ENCODE results near the gene RAD23B. TPM values are rescaled to one million over a fixed set of nuclear protein-coding genes. Genes with fewer than 3 reads are reported as not detected.

The RAD23B gene
- total RNA-seq, 4 donors from 2014 or later: 64.4 to 110 (median 88.1) TPM

DNA sequence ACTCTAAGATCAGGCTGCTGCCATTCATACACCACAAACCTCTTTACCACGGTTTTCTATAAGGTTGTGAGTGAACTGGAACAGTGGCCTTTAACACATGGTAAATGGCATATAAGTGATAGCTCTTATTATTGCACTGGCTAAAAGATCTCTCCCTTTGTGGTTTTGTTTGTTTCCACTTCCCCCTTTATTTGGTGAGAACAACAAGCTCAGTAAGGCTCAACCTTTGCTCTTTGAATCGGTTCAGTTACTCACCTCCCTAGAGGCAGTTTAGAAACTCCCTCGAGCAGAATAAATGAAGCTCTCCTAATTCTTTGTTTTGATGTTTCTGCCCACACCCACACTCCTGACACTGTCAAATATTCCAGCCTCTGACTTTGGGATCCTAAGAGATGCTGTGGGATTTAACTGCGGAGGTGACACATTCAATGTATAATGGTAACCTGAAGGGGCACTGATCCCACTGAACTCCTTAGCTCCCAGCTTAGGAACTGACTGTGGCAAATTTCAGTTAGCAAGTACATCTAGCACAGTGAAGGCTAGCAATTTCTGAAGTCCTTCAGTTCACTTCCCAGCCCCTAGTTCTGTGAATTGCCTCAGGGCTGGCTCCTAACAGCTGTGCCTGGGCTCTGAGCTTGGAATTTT lies 22.5 kb upstream of the RAD23B start:
- H3K9me3 ChIP-seq: peaks cover 0 to 3% (median 0%) of the 10 kb centered on the region in 4 donors
- intact Hi-C loops (cut with DNase I): no loop called here
- no peak for DNase-seq (ENCODE audit: extremely low spot score)
- no peaks in the 10 kb centered on the region for H3K36me3 ChIP-seq
- H3K27ac ChIP-seq (replicated peaks in 1 of 4): no peak overlapping the region
- WGBS: 49% methylated on average over 4 of the region's 4 CpGs
- no peak overlapping the region for H3K4me3 ChIP-seq
- no peaks in the 10 kb centered on the region for H3K4me1 ChIP-seq
- no peaks in the 10 kb centered on the region for H3K27me3 ChIP-seq
- no peak for TF ChIP-seq EP300 (IDR thresholded peaks at IDR 0.05)
- TF ChIP-seq, protein P1, sequence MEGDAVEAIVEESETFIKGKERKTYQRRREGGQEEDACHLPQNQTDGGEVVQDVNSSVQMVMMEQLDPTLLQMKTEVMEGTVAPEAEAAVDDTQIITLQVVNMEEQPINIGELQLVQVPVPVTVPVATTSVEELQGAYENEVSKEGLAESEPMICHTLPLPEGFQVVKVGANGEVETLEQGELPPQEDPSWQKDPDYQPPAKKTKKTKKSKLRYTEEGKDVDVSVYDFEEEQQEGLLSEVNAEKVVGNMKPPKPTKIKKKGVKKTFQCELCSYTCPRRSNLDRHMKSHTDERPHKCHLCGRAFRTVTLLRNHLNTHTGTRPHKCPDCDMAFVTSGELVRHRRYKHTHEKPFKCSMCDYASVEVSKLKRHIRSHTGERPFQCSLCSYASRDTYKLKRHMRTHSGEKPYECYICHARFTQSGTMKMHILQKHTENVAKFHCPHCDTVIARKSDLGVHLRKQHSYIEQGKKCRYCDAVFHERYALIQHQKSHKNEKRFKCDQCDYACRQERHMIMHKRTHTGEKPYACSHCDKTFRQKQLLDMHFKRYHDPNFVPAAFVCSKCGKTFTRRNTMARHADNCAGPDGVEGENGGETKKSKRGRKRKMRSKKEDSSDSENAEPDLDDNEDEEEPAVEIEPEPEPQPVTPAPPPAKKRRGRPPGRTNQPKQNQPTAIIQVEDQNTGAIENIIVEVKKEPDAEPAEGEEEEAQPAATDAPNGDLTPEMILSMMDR (IDR thresholded peaks at IDR 0.05): no peak
- no peak for TF ChIP-seq POLR2A (IDR thresholded peaks at IDR 0.05; ENCODE audit: low read depth)

DNA sequence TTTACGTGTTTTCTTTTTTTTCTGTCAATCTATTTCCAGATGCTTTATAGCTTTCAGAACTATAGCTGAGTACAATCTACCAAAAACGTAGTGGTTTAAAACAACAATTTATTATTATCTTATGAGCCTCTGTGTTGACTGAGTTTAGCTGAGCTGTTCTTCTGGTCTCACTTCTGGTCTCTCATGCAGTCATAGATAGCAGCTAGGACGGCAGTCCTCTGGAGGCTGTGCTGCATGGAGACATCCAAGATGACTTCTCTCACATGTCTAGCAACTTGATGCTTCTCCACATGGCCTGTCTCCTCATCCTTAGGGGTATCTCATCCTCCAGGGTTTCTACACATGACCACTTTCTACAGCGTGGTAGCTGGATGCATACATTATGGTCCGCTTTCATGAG lies 22.0 kb upstream of the RAD23B start:
- no peak overlapping the region for H3K4me3 ChIP-seq
- H3K4me1 ChIP-seq: no peaks in the 10 kb centered on the region
- TF ChIP-seq, protein P1 (IDR thresholded peaks at IDR 0.05): no peak
- TF ChIP-seq EP300 (IDR thresholded peaks at IDR 0.05): no peak
- TF ChIP-seq POLR2AphosphoS5 (IDR thresholded peaks at IDR 0.05): no peak
- TF ChIP-seq POLR2A (IDR thresholded peaks at IDR 0.05; ENCODE audit: low read depth): no peak
- H3K36me3 ChIP-seq: no peaks in the 10 kb centered on the region
- no peak for DNase-seq (ENCODE audit: extremely low spot score)
- H3K27ac ChIP-seq (replicated peaks in 1 of 4): no peak overlapping the region
- no peaks in the 10 kb centered on the region for H3K27me3 ChIP-seq
- peaks cover 0 to 3% (median 0%) of the 10 kb centered on the region in 4 donors for H3K9me3 ChIP-seq
- 85% methylated on average over 5 of the region's 5 CpGs for WGBS
- intact Hi-C loops (cut with DNase I): no loop called here

DNA sequence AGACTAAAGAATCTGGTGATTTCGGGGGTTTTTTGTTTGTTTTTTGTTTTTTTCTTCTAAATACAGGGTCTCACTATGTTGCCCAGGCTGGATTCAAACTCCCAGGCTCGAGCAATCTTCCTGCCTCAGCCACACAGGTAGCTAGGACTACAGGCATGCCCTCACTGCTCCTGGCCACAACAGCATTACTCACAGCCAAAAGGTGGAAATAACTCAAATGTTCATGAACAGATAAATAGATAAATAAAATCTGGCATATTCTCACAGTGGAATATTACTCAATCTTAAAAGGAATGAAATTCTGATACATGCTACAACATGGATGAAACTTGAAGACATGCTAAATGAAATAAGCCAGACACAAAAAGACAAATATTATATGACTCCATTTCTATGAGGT lies 19.8 kb upstream of the RAD23B start:
- no peak overlapping the region for H3K4me3 ChIP-seq
- H3K27me3 ChIP-seq: no peaks in the 10 kb centered on the region
- TF ChIP-seq EP300 (IDR thresholded peaks at IDR 0.05): no peak
- TF ChIP-seq, protein P1 (IDR thresholded peaks at IDR 0.05): no peak
- no peak for TF ChIP-seq POLR2A (IDR thresholded peaks at IDR 0.05; ENCODE audit: low read depth)
- no peak for TF ChIP-seq POLR2AphosphoS5 (IDR thresholded peaks at IDR 0.05)
- intact Hi-C loops (cut with DNase I): no loop called here
- WGBS: 78% methylated on average over 2 of the region's 2 CpGs
- H3K27ac ChIP-seq (replicated peaks in 1 of 4): no peak overlapping the region
- H3K4me1 ChIP-seq: no peaks in the 10 kb centered on the region
- no peak for DNase-seq (ENCODE audit: extremely low spot score)
- H3K36me3 ChIP-seq: no peaks in the 10 kb centered on the region
- peaks cover 0 to 3% (median 0%) of the 10 kb centered on the region in 4 donors for H3K9me3 ChIP-seq

DNA sequence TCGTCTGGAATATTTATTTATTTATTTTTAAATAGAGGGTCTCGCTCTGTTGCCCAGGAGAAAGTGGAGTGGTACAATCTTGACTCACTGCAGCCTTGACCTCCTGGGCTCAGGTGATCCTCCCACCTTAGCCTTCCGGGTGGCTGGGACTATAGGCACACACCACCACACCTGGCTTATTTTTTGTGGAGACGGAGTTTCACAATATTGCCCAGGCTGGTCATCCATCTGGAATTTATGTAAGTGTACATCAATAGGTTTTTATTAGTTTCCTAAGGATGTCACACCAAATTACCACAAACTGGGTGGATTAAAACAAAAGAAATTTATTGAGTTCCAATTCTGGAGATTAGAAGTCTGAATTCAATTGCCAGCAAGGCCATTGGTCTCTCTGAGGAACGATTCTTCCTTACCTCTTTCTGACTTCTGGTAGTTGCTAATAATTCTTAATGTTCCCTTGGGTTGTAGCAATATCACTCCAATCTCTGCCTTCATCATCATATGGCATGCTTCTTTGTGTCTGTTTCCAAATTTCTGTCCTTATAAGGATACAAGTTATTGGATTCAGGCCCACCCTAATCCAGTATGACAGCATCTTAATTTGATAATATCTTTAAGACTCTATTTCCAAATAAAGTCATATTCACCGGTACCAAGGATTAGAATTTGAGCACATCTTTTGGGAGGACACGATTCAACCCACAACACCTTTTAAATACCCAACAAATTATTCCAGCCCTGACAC lies 16.3 kb upstream of the RAD23B start:
- H3K4me1 ChIP-seq: no peaks in the 10 kb centered on the region
- no peak overlapping the region for H3K4me3 ChIP-seq
- TF ChIP-seq POLR2A (IDR thresholded peaks at IDR 0.05; ENCODE audit: low read depth): no peak
- TF ChIP-seq, protein P1 (IDR thresholded peaks at IDR 0.05): no peak
- TF ChIP-seq POLR2AphosphoS5 (IDR thresholded peaks at IDR 0.05): no peak
- TF ChIP-seq EP300 (IDR thresholded peaks at IDR 0.05): no peak
- no peak for DNase-seq (ENCODE audit: extremely low spot score)
- 83% methylated on average over 7 of the region's 7 CpGs for WGBS
- H3K27me3 ChIP-seq: no peaks in the 10 kb centered on the region
- peaks cover 0 to 3% (median 0%) of the 10 kb centered on the region in 4 donors for H3K9me3 ChIP-seq
- intact Hi-C loops (cut with DNase I): no loop called here
- no peaks in the 10 kb centered on the region for H3K36me3 ChIP-seq
- no peak overlapping the region for H3K27ac ChIP-seq (replicated peaks in 1 of 4)
